Measurements from ENCODE around the gene SEC14L2. TPM values are rescaled to one million over a fixed set of nuclear protein-coding genes. Genes with fewer than 3 reads are reported as not detected.

The SEC14L2 gene
- total RNA-seq, 1 experiment from 2014 or later = 8.2 TPM

DNA sequence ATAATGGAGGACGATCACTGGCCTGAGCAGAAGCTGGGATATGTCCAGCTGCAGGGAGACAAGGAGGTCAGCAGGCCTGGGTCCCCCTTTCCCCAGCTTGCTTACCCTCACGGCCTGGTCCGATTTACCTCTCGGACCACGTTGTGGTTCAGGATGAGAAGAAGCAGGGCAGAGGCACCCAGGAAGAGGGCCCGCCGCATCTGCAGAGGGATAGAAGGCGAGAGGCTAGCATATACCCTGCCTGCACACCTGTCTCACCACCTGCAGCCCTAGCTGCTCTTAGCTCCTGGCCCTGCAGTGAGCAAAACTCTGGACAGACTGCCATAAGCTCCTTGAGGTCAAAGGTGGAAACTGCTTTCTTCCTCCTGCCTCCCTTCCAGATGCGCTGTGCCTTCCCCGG is 10.9 kb upstream of the SEC14L2 start:
- H2BK15ac ChIP-seq (ENCODE audit: low read depth, low read length) = no peak overlapping the region
- WGBS (ENCODE audit: extremely low coverage, insufficient read length, low lambda C conversion rate) = no CpG with 5 or more reads among the region's 10 CpGs
- no peak overlapping the region for H3K9ac ChIP-seq (ENCODE audit: extremely low read depth, insufficient read length, low read length)
- peaks cover 10 to 12% of the 10 kb centered on the region in 2 experiments for H3K4me1 Mint-ChIP-seq
- H3T11ph ChIP-seq (ENCODE audit: low read length) = no peak overlapping the region
- peaks cover 8 to 9% of the 10 kb centered on the region in 2 experiments; a peak in 4 of 5 replicates for H3K9me3 Mint-ChIP-seq
- TF ChIP-seq, protein P1, sequence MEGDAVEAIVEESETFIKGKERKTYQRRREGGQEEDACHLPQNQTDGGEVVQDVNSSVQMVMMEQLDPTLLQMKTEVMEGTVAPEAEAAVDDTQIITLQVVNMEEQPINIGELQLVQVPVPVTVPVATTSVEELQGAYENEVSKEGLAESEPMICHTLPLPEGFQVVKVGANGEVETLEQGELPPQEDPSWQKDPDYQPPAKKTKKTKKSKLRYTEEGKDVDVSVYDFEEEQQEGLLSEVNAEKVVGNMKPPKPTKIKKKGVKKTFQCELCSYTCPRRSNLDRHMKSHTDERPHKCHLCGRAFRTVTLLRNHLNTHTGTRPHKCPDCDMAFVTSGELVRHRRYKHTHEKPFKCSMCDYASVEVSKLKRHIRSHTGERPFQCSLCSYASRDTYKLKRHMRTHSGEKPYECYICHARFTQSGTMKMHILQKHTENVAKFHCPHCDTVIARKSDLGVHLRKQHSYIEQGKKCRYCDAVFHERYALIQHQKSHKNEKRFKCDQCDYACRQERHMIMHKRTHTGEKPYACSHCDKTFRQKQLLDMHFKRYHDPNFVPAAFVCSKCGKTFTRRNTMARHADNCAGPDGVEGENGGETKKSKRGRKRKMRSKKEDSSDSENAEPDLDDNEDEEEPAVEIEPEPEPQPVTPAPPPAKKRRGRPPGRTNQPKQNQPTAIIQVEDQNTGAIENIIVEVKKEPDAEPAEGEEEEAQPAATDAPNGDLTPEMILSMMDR (conservative IDR thresholded peaks at IDR 0.05) = no peak
- H3K79me1 ChIP-seq (ENCODE audit: insufficient read depth, low read depth, low read length, poor library complexity, severe bottlenecking) = no peaks in the 10 kb centered on the region
- H3K79me2 ChIP-seq (ENCODE audit: insufficient read depth, low read length) = no peaks in the 10 kb centered on the region
- no peak overlapping the region for H2AK5ac ChIP-seq (ENCODE audit: insufficient read length, low read length)
- no peak overlapping the region for H3K56ac ChIP-seq (ENCODE audit: insufficient read length, low read depth, low read length)
- H2BK20ac ChIP-seq (ENCODE audit: low read depth, low read length, poor library complexity, severe bottlenecking) = no peak overlapping the region
- H3K36me3 Mint-ChIP-seq (ENCODE audit: insufficient read depth in 1 of 3, low read depth in 3 of 3) = peaks cover under 1 to 25% (median 19%) of the 10 kb centered on the region in 3 experiments; a peak in 6 of 7 replicates
- no peak overlapping the region for H2BK120ac ChIP-seq (ENCODE audit: low read depth, low read length, poor library complexity, severe bottlenecking)
- H3K4ac ChIP-seq (ENCODE audit: low read depth, low read length) = no peak overlapping the region
- H2BK5ac ChIP-seq (ENCODE audit: insufficient read length, low read length) = no peak overlapping the region
- H3K18ac ChIP-seq (ENCODE audit: insufficient read length, low read depth, low read length) = no peak overlapping the region
- no peak overlapping the region for H4K91ac ChIP-seq (ENCODE audit: insufficient read length, low read depth, low read length)
- H3K23ac ChIP-seq (ENCODE audit: insufficient read length, low read depth, low read length) = no peak overlapping the region
- no peaks in the 10 kb centered on the region for H3K27me3 ChIP-seq (ENCODE audit: insufficient read depth, low read length)
- H4K8ac ChIP-seq (replicated peaks; ENCODE audit: insufficient read length, low read depth, low read length) = no peak overlapping the region
- H3K4me1 ChIP-seq (ENCODE audit: insufficient read depth, low read length) = no peaks in the 10 kb centered on the region
- no peak overlapping the region for H3K27ac ChIP-seq (ENCODE audit: insufficient read length, low read depth, low read length)
- H3K4me3 Mint-ChIP-seq = peak overlapping the region; percentile 87 to 92
- DNase-seq = no peak
- no peak overlapping the region for H2BK12ac ChIP-seq (ENCODE audit: insufficient read length, low read depth, low read length)
- no peak overlapping the region for H4K5ac ChIP-seq (ENCODE audit: insufficient read length, low read depth, low read length)
- H3K27me3 Mint-ChIP-seq (ENCODE audit: low read depth) = peaks cover 4% of the 10 kb centered on the region
- peaks cover 6% of the 10 kb centered on the region for H3K23me2 ChIP-seq (ENCODE audit: insufficient read length, low read depth, low read length, poor library complexity, severe bottlenecking)
- H4K20me1 ChIP-seq (ENCODE audit: control insufficient read depth, insufficient read depth, insufficient read length) = no peaks in the 10 kb centered on the region
- peak overlapping the region; percentile 67 for H3K4me2 ChIP-seq (ENCODE audit: insufficient read depth, insufficient read length, low read length)
- H2AFZ ChIP-seq (ENCODE audit: low read length) = no peak overlapping the region
- H3K9me3 ChIP-seq (ENCODE audit: control insufficient read depth, low read depth, low read length) = no peaks in the 10 kb centered on the region
- no peak overlapping the region for H3K14ac ChIP-seq (ENCODE audit: insufficient read depth, low read length)
- H3K27ac Mint-ChIP-seq = no peak overlapping the region
